ENCODE measurements around the gene LPAR3.

The LPAR3 gene

DNA sequence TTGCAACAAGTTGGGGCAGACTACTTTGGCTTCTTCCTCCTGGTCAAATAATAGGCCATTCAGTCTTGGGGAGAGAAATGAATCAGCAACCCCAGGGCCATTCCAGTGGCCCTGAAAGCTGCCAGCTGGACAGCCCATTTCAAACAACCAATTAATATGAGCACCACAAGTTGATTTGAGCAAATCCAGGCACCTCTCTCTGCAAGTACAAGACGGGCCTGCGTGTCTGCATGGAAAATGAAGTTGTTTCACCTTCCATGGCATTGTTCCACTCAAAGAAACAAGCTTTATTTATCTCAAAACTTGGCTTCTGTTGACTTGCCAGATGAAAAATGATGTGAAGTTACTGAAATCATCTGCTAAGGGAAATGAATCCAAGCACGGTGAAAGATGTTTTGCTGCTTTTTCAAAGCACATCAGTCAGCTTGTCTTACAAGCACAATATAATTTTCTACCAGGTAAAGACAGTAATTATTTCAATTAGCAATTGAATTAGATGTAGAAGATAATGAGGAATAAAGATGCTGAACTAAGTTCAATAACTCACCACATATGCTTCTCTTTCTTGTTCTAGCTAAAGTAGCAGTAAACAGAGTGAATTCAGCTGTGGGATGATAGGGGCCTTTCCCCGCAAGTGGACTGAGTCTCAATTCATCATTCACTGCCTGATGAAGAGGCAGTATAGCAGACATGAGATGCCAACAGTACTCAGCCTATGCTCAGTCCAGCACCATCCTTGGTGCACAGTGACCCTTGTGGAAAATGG lies 107.6 kb downstream of the LPAR3 start:
- Mint-ChIP-seq H3K9me3 (no peaks in the 10 kb centered on the region), H3K27ac (no peak overlapping the region), H3K4me1 (peaks cover 18% of the 10 kb centered on the region), H3K36me3 (peaks cover 1% of the 10 kb centered on the region), H3K27me3 (no peaks in the 10 kb centered on the region), H3K4me3 (no peak overlapping the region)

DNA sequence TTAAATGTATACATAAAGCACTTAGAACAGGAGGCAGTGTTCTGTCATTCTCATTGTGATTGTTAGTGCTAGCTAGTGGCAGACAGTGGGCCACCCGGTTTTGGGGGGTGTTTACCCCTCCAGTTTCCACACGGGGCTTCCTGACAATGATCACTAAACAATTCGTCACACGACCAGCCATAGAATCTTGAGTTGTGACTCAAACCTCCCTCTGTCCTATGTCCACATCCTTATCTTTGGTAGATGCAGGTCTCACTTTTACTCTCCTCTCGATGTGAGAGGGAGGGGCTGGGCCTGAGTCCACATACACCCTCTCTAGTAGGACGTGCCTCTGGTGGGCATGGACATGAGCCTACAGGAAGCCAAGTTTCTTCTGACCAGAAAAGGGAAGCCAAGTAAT lies 110.1 kb downstream of the LPAR3 start:
- Mint-ChIP-seq H3K4me1 (peaks cover 28% of the 10 kb centered on the region), H3K4me3 (peak overlapping the region; percentile 88), H3K27me3 (no peaks in the 10 kb centered on the region), H3K9me3 (no peaks in the 10 kb centered on the region), H3K27ac (no peak overlapping the region), H3K36me3 (no peaks in the 10 kb centered on the region)

DNA sequence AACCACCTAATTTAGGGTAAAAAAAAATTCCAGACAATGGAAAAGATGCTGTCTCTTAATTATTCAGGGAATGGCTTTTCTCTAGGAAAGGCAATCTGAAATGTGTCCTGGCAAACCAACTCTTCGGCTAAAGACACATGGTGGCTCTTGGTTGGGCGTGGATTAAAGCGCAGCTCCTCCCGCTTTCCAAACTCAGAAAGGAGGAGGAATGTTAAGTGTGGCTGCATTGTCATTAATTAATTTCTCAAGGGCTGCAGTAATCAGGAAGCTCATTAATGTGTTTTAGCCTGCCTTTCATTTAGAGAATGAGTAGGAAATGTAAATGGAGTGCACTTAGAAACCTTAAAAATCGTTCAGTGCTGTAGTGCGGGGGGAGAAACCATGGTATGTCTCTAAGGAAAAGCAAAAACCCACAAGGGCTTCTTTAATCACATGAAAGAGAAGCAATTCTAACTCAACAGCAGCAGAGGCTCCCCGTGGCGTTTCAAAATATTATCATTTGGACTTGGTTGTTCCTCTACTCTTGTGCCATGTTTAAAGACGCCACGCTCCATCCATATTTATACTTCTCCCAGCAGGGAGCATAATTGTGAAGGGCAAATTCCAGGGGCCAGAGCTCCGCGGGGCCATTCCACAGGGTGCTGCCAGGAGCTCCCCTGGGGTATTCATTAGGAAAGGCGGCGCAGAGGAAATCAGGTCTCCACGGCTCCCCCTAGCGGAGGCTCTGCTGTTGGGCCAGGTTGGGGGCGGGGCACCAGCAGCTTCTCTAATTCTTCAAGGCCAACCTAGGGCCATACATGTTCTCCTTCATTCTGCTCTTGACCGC lies 110.8 kb downstream of the LPAR3 start:
- no peaks in the 10 kb centered on the region for H3K9me3 Mint-ChIP-seq
- H3K27ac Mint-ChIP-seq, result peak overlapping the region; percentile 66
- peaks cover 28% of the 10 kb centered on the region for H3K4me1 Mint-ChIP-seq
- H3K27me3 Mint-ChIP-seq, result no peaks in the 10 kb centered on the region
- no peaks in the 10 kb centered on the region for H3K36me3 Mint-ChIP-seq
- peak overlapping the region; percentile 88 for H3K4me3 Mint-ChIP-seq

DNA sequence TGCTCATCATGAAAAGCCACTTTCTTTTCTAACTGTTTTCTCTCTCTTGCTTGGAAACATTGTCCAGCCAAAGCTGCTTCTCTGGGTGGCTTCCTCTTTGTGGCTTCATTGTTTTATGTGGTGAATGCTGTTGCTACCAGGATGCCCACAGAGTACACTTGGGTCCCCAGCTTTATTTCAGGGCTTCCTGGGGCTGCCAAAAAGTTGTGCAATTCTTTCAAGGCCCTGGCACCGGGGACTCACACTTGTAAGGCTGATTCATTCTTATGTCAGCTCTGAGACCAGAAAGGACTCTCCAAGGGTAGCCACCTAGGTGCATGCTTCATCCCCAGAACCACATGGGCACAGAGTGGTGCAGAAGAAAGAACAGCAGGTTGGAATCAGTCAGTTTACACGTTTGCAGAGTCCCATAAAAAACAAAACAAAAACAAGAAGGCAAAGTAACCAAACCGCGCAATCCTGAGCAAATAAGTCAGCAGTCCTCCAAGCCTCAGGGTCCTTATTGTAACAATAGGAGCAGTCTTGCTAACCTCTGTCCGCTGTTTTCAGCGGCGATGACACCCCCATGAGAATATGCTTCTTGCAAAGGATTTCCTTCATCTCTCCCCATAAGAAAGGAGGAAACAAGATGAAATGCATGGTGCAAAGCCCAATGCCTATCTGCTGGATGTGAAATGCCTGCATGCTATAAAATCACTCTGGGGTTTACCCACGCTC lies 112.8 kb downstream of the LPAR3 start:
- H3K4me3 Mint-ChIP-seq, result no peak overlapping the region
- peaks cover 28% of the 10 kb centered on the region for H3K4me1 Mint-ChIP-seq
- no peaks in the 10 kb centered on the region for H3K36me3 Mint-ChIP-seq
- H3K9me3 Mint-ChIP-seq, result no peaks in the 10 kb centered on the region
- H3K27me3 Mint-ChIP-seq, result no peaks in the 10 kb centered on the region
- no peak overlapping the region for H3K27ac Mint-ChIP-seq

DNA sequence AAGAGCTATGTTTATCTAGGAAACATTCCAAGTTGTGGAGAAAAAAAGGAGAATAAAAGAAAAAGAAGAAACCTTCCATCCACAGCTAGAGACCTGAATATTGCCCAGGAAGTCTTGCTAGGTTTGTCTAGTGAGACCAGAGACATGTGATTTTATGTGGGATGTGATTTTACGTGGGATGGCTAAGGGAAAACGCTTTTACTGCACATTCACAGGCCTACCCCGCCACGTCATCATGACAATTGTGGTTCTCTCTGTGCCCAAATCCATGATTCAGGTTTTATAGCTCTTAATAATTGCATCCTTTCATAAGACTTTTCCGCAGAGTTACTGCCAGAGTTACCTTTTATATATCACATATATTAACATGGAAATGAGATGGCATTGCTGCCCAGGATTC lies 116.4 kb downstream of the LPAR3 start:
- no peaks in the 10 kb centered on the region for H3K9me3 Mint-ChIP-seq
- H3K4me3 Mint-ChIP-seq, result no peak overlapping the region
- H3K27me3 Mint-ChIP-seq, result no peaks in the 10 kb centered on the region
- peaks cover 15% of the 10 kb centered on the region for H3K4me1 Mint-ChIP-seq
- H3K27ac Mint-ChIP-seq, result no peak overlapping the region
- no peaks in the 10 kb centered on the region for H3K36me3 Mint-ChIP-seq

DNA sequence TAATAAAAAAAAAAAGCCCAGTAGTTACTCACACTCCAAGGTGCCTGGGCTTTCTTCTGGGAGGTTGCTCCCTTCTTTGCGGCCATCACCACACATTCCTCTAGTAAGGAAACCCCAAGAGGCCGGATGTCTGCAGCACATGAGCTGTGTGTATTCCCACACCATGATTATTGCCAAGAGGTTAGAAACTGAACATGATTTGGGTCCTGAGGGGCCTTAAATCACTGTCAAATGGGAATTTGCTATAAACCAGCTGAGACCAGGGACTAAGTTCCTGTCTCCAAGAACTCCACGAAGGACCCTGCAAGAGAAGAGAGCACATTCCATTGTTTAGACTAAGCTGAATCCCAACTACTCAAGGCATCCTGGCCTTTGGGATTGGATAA lies 117.5 kb downstream of the LPAR3 start:
- no peaks in the 10 kb centered on the region for H3K27me3 Mint-ChIP-seq
- no peaks in the 10 kb centered on the region for H3K36me3 Mint-ChIP-seq
- H3K4me1 Mint-ChIP-seq, result peaks cover 11% of the 10 kb centered on the region
- no peaks in the 10 kb centered on the region for H3K9me3 Mint-ChIP-seq
- H3K27ac Mint-ChIP-seq, result no peak overlapping the region
- H3K4me3 Mint-ChIP-seq, result no peak overlapping the region

DNA sequence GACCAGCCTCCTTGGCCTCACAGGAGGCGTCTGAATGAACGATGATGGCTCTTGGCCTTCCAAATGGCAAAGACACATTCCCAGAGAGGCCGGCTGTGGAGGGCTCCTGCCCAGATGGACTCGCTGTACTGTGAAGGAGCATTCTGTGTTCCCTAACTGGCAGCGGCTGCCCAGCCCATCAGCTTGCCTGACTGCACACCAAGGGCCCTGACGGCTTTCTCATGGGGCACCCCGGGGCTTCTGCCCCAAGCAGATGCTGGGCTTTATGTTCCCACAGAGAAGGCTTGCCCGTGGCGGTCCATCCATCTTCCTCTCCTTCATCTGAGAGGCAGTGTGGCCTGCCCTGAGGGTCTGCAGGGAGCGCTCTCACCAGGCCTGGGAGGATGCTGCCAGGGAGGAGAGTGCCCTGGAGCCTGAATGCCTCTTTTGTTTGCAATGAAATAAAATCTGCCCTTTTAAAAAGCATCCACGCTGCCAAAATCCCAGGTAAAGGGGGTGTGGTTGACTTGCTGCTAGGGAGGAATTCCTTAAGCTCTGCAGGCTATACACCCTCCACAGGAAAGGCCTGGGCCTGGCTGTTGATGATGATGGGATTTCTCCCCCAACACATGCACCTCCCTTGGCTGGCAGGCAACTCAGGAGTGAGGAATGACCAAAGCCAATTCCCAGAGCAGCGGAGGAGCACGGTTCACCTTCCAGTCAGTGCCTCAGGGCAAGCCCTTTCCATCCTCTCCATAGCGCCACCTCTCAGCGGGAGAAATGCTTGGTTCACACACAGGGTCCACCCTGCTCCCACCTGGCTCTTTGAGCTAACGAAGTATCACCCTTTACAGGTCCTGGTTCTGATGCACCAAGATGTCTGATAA lies 118.1 kb downstream of the LPAR3 start:
- Mint-ChIP-seq H3K4me3 (no peak overlapping the region), H3K27me3 (no peaks in the 10 kb centered on the region), H3K4me1 (peaks cover 5% of the 10 kb centered on the region), H3K9me3 (no peaks in the 10 kb centered on the region), H3K36me3 (no peaks in the 10 kb centered on the region), H3K27ac (no peak overlapping the region)

DNA sequence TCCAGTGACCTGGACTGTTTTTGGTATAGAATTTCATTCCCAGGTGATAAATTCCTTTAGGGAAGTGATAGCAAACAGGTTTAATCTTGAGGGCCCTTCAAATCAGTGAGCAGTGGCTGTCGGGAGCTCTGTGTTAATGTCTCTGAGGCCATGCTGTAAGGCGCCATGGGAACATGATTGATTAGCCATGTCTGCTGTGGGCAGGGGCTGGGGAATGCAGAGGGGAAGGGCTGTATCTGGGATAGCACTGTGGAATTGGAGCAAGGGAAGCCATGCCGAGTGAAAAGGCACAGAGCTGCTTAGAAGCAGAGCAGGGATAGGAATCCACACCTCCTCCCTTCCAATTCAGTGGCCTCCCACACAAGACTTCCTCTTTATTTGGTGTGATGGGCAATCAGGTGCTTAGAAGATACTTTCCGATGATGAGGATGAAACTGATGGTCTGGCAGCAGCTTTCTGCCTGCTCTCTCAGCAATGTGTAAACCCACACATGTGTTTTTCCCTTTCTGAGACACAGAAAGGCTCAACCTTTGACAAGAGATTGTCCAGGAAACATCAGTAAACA lies 119.0 kb downstream of the LPAR3 start:
- Mint-ChIP-seq H3K4me3 (no peak overlapping the region), H3K36me3 (no peaks in the 10 kb centered on the region), H3K27me3 (no peaks in the 10 kb centered on the region), H3K4me1 (no peaks in the 10 kb centered on the region), H3K27ac (no peak overlapping the region), H3K9me3 (no peaks in the 10 kb centered on the region)

DNA sequence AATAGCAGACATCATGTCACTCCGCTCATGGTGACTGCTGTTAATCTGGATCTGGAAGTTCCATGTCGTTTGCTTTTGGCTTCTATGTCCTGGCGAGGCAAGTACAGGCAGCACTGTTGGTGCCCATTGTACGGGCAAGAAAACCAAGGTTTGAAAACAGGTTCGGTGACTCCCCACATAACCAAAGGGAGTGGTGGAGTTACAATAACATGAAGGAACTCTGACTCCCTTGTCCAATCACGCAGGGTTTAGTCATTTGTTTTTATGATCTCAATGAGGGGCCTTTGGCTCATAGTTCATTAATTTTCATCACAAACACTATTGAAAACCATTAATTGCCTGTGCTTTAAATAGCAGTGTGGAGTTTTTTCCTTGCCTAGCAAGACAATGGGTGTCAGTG lies 119.8 kb downstream of the LPAR3 start:
- H3K4me3 Mint-ChIP-seq, result no peak overlapping the region
- H3K36me3 Mint-ChIP-seq, result no peaks in the 10 kb centered on the region
- no peak overlapping the region for H3K27ac Mint-ChIP-seq
- H3K9me3 Mint-ChIP-seq, result no peaks in the 10 kb centered on the region
- H3K27me3 Mint-ChIP-seq, result no peaks in the 10 kb centered on the region
- H3K4me1 Mint-ChIP-seq, result no peaks in the 10 kb centered on the region

DNA sequence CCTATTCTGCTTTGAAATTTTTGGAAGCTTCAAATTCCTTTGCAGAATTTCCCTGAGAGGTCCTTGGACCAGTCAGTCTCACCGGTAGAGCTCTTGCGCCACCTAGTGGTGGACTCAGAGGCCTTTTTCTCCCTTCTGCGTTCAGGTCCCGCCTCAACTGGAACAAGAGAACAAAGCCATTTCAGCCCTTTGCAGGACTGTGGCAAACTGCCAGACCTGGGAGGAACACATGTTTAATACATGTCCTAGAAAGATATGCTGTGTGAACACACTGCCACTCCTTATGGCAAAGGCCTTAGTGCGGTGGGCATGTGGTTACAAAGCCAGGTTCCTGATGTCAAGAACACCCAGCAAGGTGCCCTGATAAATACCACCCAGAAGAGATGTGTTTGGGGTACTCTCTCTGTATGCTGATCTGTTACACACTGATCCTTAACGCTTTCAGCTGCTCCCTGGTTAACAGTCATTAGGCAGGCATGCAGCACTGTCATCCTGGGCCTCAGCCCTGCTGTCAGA lies 120.5 kb downstream of the LPAR3 start:
- Mint-ChIP-seq H3K4me3 (no peak overlapping the region), H3K36me3 (no peaks in the 10 kb centered on the region), H3K27me3 (no peaks in the 10 kb centered on the region), H3K27ac (no peak overlapping the region), H3K4me1 (no peaks in the 10 kb centered on the region), H3K9me3 (no peaks in the 10 kb centered on the region)

DNA sequence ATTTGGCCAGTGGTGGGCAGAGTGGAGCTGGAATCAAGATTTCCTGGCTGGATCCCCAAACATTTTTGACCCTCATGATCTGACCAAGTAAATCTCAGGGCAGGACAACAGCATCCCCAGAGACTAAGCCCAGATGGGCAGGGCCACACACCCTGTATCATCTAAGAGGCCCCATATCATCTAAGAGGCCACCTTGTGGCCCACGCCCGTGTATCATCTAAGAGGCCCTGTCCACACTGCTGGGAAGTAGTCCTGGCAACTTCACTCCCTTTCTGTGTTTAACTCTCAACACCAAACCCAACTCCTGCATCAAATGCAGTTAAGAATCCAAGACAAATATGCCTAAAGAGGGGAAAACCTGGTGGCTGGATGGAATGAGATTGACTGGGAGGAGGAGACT lies 121.1 kb downstream of the LPAR3 start:
- Mint-ChIP-seq H3K36me3 (no peaks in the 10 kb centered on the region), H3K27me3 (no peaks in the 10 kb centered on the region), H3K4me1 (no peaks in the 10 kb centered on the region)

DNA sequence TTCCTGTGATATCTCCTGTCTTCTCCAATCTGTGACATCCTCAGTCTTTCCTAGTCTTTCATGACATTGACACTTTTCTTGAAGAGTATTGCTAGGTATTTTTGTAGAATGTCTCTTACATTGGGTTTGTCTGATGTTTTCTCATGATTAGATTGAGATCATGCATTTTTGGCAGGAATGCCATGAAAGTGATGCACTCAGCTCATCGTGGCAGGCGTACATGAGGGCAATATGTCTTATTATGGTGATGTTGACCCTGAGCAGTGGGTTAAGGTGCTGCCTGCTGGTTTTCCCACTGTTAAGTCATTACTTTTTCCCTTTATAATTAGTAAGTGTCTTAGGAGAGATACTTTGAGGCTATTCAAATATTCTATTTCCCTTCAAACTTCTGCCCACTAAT lies 122.5 kb downstream of the LPAR3 start:
- no peak overlapping the region for H3K4me3 Mint-ChIP-seq
- H3K27me3 Mint-ChIP-seq, result peaks cover 1% of the 10 kb centered on the region

More for the DNA sequence above, 121.1 kb downstream of the LPAR3 start:
- Mint-ChIP-seq H3K27ac (no peak overlapping the region), H3K4me3 (no peak overlapping the region), H3K9me3 (no peaks in the 10 kb centered on the region)

DNA sequence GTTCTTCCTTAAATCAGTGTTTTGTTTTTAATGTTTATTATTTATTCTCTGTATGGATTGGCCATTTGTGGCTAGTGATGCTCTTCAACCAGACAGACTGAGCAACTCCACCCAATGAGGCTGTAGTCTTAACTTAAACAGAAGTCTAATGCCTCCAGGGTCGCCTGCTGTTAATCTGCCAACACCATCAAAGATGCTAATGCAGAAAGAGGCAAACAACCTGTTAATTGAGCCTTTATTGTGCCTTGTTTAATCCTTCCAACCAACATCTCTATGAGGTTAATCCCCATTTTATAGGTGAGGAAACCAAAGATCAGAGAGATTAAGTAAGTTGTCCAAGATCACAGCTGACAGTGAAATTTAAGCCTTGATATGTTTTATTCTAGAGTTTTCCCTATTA lies 123.4 kb downstream of the LPAR3 start:
- peaks cover 6% of the 10 kb centered on the region for H3K27me3 Mint-ChIP-seq
- no peaks in the 10 kb centered on the region for H3K9me3 Mint-ChIP-seq
- H3K4me1 Mint-ChIP-seq, result no peaks in the 10 kb centered on the region
- H3K4me3 Mint-ChIP-seq, result no peak overlapping the region
- no peak overlapping the region for H3K27ac Mint-ChIP-seq
- no peaks in the 10 kb centered on the region for H3K36me3 Mint-ChIP-seq

More for the DNA sequence above, 122.5 kb downstream of the LPAR3 start:
- H3K36me3 Mint-ChIP-seq, result no peaks in the 10 kb centered on the region
- H3K9me3 Mint-ChIP-seq, result no peaks in the 10 kb centered on the region
- no peak overlapping the region for H3K27ac Mint-ChIP-seq
- H3K4me1 Mint-ChIP-seq, result no peaks in the 10 kb centered on the region

DNA sequence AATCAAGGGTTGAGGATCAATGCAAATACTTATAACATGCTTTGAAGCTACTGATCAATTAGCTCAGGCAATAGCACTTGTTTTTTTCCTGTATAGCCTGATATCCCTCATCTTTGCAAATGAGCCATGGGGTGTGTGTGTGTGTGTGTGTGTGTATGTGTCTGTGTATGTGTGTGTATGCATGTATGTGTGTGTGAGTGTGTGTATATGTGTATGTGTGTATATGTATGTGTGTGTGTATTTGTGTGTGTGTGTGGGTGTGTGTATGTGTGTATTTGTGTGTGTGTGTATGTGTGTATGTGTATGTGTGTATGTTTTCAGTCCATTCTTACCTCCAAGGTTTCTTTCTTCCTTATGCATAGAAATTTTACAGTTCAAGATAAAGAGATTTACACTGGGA lies 124.4 kb downstream of the LPAR3 start:
- Mint-ChIP-seq H3K9me3 (no peaks in the 10 kb centered on the region), H3K4me3 (no peak overlapping the region), H3K4me1 (no peaks in the 10 kb centered on the region), H3K27ac (no peak overlapping the region), H3K27me3 (peaks cover 6% of the 10 kb centered on the region), H3K36me3 (no peaks in the 10 kb centered on the region)

Measured in activated naive CD4-positive, alpha-beta T cell treated with anti-CD3 and anti-CD28 coated beads, Interleukin-2, amount 50 U/mL, for 24 hours (primary cell).